ENCODE measurements around the gene NAGLU. TPM values are rescaled to one million over a fixed set of nuclear protein-coding genes. Genes with fewer than 3 reads are reported as not detected.

The NAGLU gene
- total RNA-seq, 1 donor from 2014 or later, result 14.1 TPM

DNA sequence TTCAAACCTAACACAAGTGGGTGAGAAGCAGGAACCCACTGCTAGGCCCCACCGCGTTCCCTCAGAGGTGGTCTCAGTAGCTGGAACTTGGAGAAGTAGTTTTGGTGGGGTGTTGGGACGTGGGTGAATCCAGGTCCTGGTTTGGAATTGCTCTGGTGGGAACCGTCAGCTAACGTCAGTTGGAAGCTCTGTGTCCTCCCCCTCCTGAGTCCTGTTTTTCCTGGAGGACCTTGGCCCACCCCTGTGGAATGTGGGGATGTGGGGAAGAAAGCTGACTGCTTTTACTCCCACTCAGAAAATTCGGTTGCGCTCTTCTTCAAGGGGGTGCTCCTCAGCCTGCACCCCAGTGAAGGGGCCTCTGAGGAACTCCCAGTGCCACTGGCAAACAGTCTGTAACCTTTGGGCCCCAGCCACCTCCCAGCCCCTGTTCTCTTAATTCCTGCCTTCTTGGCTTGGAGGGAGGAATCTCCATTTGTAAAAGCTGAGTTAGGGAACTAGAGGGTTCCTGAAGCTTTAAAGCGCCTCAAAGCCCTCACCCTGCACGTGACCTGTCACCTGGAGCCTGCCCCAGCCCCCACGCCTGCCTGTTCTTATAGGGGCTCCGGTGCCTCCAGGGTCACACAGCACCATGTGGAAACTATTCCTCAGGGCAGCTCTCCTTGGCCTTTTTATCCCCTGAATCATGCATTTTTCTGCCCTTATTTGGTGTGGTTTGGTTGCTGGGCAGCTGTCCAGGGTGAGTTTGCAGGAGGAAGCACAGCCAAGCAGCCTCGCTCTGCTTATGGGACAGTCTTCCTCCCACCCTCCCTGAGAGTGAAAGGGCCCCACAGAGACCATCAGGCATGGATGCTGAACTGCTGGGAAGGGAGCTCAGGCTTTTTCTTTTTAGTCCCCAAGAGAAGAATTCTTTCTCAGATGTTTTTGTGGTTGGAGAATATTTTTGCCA is 16.2 kb upstream of the NAGLU start:
- peaks cover 64 to 80% (median 72%) of the 10 kb centered on the region in 3 donors for H3K4me1 ChIP-seq (ENCODE audit: control insufficient read depth in 3 of 3, insufficient read depth in 3 of 3, low read length in 3 of 3)
- peaks cover 21 to 49% (median 28%) of the 10 kb centered on the region in 3 donors for H3K36me3 ChIP-seq (ENCODE audit: control insufficient read depth in 3 of 3, insufficient read depth in 3 of 3, low read length in 3 of 3)
- peak overlapping the region; percentile 40 to 73 (median 44) for H3K9ac ChIP-seq (ENCODE audit: low read depth in 1 of 3, low read length in 3 of 3)
- H3K9me3 ChIP-seq (ENCODE audit: control insufficient read depth in 3 of 3, low read length in 3 of 3), result no peaks in the 10 kb centered on the region
- no peaks in the 10 kb centered on the region for H3K27me3 ChIP-seq (ENCODE audit: control insufficient read depth in 3 of 3, insufficient read depth in 3 of 3, low read length in 3 of 3)
- H3K27ac ChIP-seq (ENCODE audit: low read depth, low read length), result peak overlapping the region; percentile 92
- peak overlapping the region in 1 of 3 donors; percentile 52 for H3K4me3 ChIP-seq (ENCODE audit: low read length in 3 of 3)

- H3K4me3 ChIP-seq (ENCODE audit: low read length in 3 of 3), result no peak overlapping the region
- H3K36me3 ChIP-seq (ENCODE audit: control insufficient read depth in 3 of 3, insufficient read depth in 3 of 3, low read length in 3 of 3), result peaks cover 19 to 48% (median 27%) of the 10 kb centered on the region in 3 donors
These were observed 15.5 kb upstream of the NAGLU start for GRCh38 chr17:42520540-42520951.

GRCh38 chr17:42521036-42521435 is 15.0 kb upstream of the NAGLU start:
- Histone ChIP-seq H3K27me3 (ENCODE audit: control insufficient read depth in 3 of 3, insufficient read depth in 3 of 3, low read length in 3 of 3) (no peaks in the 10 kb centered on the region), H3K27ac (ENCODE audit: low read depth, low read length) (peak overlapping the region; percentile 92), H3K36me3 (ENCODE audit: control insufficient read depth in 3 of 3, insufficient read depth in 3 of 3, low read length in 3 of 3) (peaks cover 19 to 45% (median 27%) of the 10 kb centered on the region in 3 donors), H3K4me1 (ENCODE audit: control insufficient read depth in 3 of 3, insufficient read depth in 3 of 3, low read length in 3 of 3) (peaks cover 71 to 81% (median 73%) of the 10 kb centered on the region in 3 donors), H3K4me3 (ENCODE audit: low read length in 3 of 3) (peak overlapping the region; percentile 3 to 32 (median 22)), H3K9ac (ENCODE audit: low read depth in 1 of 3, low read length in 3 of 3) (peak overlapping the region; percentile 1 to 73 (median 50)), H3K9me3 (ENCODE audit: control insufficient read depth in 3 of 3, low read length in 3 of 3) (no peaks in the 10 kb centered on the region)

More at GRCh38 chr17:42520540-42520951, 15.5 kb upstream of the NAGLU start:
- Histone ChIP-seq H3K9me3 (ENCODE audit: control insufficient read depth in 3 of 3, low read length in 3 of 3) (no peaks in the 10 kb centered on the region), H3K9ac (ENCODE audit: low read depth in 1 of 3, low read length in 3 of 3) (peak overlapping the region in 2 of 3 donors; percentile 50 to 73), H3K27ac (ENCODE audit: low read depth, low read length) (peak overlapping the region; percentile 92), H3K4me1 (ENCODE audit: control insufficient read depth in 3 of 3, insufficient read depth in 3 of 3, low read length in 3 of 3) (peaks cover 70 to 81% (median 72%) of the 10 kb centered on the region in 3 donors), H3K27me3 (ENCODE audit: control insufficient read depth in 3 of 3, insufficient read depth in 3 of 3, low read length in 3 of 3) (no peaks in the 10 kb centered on the region)

- H3K9ac ChIP-seq (ENCODE audit: low read depth in 1 of 3, low read length in 3 of 3), result peak overlapping the region; percentile 20 to 73 (median 32)
- peaks cover 63 to 76% (median 70%) of the 10 kb centered on the region in 3 donors for H3K4me1 ChIP-seq (ENCODE audit: control insufficient read depth in 3 of 3, insufficient read depth in 3 of 3, low read length in 3 of 3)
- peaks cover 12 to 38% (median 20%) of the 10 kb centered on the region in 3 donors for H3K36me3 ChIP-seq (ENCODE audit: control insufficient read depth in 3 of 3, insufficient read depth in 3 of 3, low read length in 3 of 3)
- H3K27ac ChIP-seq (ENCODE audit: low read depth, low read length), result peak overlapping the region; percentile 92
- peak overlapping the region in 1 of 3 donors; percentile 35 for H3K4me3 ChIP-seq (ENCODE audit: low read length in 3 of 3)
- H3K9me3 ChIP-seq (ENCODE audit: control insufficient read depth in 3 of 3, low read length in 3 of 3), result no peaks in the 10 kb centered on the region
- no peaks in the 10 kb centered on the region for H3K27me3 ChIP-seq (ENCODE audit: control insufficient read depth in 3 of 3, insufficient read depth in 3 of 3, low read length in 3 of 3)
These were observed 14.3 kb upstream of the NAGLU start for GRCh38 chr17:42521666-42522262.

- H3K4me1 ChIP-seq (ENCODE audit: control insufficient read depth in 3 of 3, insufficient read depth in 3 of 3, low read length in 3 of 3), result peaks cover 63 to 76% (median 74%) of the 10 kb centered on the region in 3 donors
- peak overlapping the region; percentile 92 for H3K27ac ChIP-seq (ENCODE audit: low read depth, low read length)
These were observed 13.7 kb upstream of the NAGLU start for GRCh38 chr17:42522263-42522790.

GRCh38 chr17:42522798-42523278 is 13.2 kb upstream of the NAGLU start:
- H3K9me3 ChIP-seq (ENCODE audit: control insufficient read depth in 3 of 3, low read length in 3 of 3), result no peaks in the 10 kb centered on the region
- H3K27me3 ChIP-seq (ENCODE audit: control insufficient read depth in 3 of 3, insufficient read depth in 3 of 3, low read length in 3 of 3), result no peaks in the 10 kb centered on the region
- peak overlapping the region in 1 of 3 donors; percentile 73 for H3K9ac ChIP-seq (ENCODE audit: low read depth in 1 of 3, low read length in 3 of 3)
- no peak overlapping the region for H3K4me3 ChIP-seq (ENCODE audit: low read length in 3 of 3)
- H3K36me3 ChIP-seq (ENCODE audit: control insufficient read depth in 3 of 3, insufficient read depth in 3 of 3, low read length in 3 of 3), result peaks cover 10 to 29% (median 19%) of the 10 kb centered on the region in 3 donors
- H3K27ac ChIP-seq (ENCODE audit: low read depth, low read length), result peak overlapping the region; percentile 92
- H3K4me1 ChIP-seq (ENCODE audit: control insufficient read depth in 3 of 3, insufficient read depth in 3 of 3, low read length in 3 of 3), result peaks cover 59 to 74% (median 72%) of the 10 kb centered on the region in 3 donors

More at GRCh38 chr17:42522263-42522790, 13.7 kb upstream of the NAGLU start:
- Histone ChIP-seq H3K4me3 (ENCODE audit: low read length in 3 of 3) (peak overlapping the region in 1 of 3 donors; percentile 13), H3K9me3 (ENCODE audit: control insufficient read depth in 3 of 3, low read length in 3 of 3) (no peaks in the 10 kb centered on the region), H3K36me3 (ENCODE audit: control insufficient read depth in 3 of 3, insufficient read depth in 3 of 3, low read length in 3 of 3) (peaks cover 10 to 34% (median 19%) of the 10 kb centered on the region in 3 donors), H3K27me3 (ENCODE audit: control insufficient read depth in 3 of 3, insufficient read depth in 3 of 3, low read length in 3 of 3) (no peaks in the 10 kb centered on the region), H3K9ac (ENCODE audit: low read depth in 1 of 3, low read length in 3 of 3) (peak overlapping the region; percentile 20 to 73 (median 32))

- peak overlapping the region; percentile 45 for H3K27ac ChIP-seq (ENCODE audit: low read depth, low read length)
- no peaks in the 10 kb centered on the region for H3K27me3 ChIP-seq (ENCODE audit: control insufficient read depth in 3 of 3, insufficient read depth in 3 of 3, low read length in 3 of 3)
- H3K9me3 ChIP-seq (ENCODE audit: control insufficient read depth in 3 of 3, low read length in 3 of 3), result no peaks in the 10 kb centered on the region
- no peak overlapping the region for H3K4me3 ChIP-seq (ENCODE audit: low read length in 3 of 3)
- no peak overlapping the region for H3K9ac ChIP-seq (ENCODE audit: low read depth in 1 of 3, low read length in 3 of 3)
- peaks cover 10 to 23% (median 19%) of the 10 kb centered on the region in 3 donors for H3K36me3 ChIP-seq (ENCODE audit: control insufficient read depth in 3 of 3, insufficient read depth in 3 of 3, low read length in 3 of 3)
- H3K4me1 ChIP-seq (ENCODE audit: control insufficient read depth in 3 of 3, insufficient read depth in 3 of 3, low read length in 3 of 3), result peaks cover 38 to 53% (median 49%) of the 10 kb centered on the region in 3 donors
These were observed 10.8 kb upstream of the NAGLU start for GRCh38 chr17:42525221-42525620.

DNA sequence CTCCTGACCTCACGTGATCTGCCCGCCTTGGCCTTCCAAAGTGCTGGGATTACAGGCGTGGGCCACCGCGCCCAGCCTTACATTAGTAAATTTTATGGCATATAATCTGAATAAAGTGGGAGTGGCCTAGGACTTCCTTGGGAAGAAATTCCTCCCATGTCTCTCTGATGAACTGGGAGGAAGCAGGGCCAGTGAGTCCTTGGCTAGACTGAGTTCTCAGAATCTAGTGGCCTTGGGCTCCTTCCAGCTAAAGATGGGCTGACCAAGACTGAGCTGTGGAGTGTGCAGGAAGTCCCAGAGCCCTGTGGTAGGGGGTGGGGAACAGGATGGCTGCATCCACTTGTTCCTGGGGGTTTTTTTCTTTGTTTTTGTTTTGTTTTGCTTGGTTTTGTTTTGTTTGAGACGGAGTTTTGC is 10.0 kb upstream of the NAGLU start:
- H3K4me3 ChIP-seq (ENCODE audit: low read length in 3 of 3), result no peak overlapping the region
- H3K27me3 ChIP-seq (ENCODE audit: control insufficient read depth in 3 of 3, insufficient read depth in 3 of 3, low read length in 3 of 3), result no peaks in the 10 kb centered on the region
- peaks cover 10 to 21% (median 18%) of the 10 kb centered on the region in 3 donors for H3K36me3 ChIP-seq (ENCODE audit: control insufficient read depth in 3 of 3, insufficient read depth in 3 of 3, low read length in 3 of 3)
- peaks cover 34 to 45% (median 44%) of the 10 kb centered on the region in 3 donors for H3K4me1 ChIP-seq (ENCODE audit: control insufficient read depth in 3 of 3, insufficient read depth in 3 of 3, low read length in 3 of 3)
- no peaks in the 10 kb centered on the region for H3K9me3 ChIP-seq (ENCODE audit: control insufficient read depth in 3 of 3, low read length in 3 of 3)
- no peak overlapping the region for H3K9ac ChIP-seq (ENCODE audit: low read depth in 1 of 3, low read length in 3 of 3)
- H3K27ac ChIP-seq (ENCODE audit: low read depth, low read length), result peak overlapping the region; percentile 45

DNA sequence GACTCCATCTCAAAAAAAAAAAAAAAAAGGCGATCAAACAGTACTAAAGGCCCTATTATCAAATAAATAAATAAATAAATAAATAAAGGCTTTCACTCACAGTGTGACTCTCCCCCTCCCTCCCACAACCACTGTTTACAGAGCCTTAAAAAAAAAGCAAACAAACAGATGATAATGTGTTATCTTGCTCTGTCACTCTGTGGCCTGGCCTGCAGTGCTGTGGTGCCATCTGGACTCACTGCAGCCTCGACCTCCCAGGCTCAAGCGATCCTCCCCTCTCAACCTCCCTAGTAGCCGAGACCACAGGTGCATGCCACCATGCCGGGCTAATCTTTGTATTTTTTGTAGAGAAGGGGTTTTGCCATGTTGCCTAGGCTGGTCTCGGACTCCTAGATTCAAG is 8.1 kb upstream of the NAGLU start:
- Histone ChIP-seq H3K27ac (ENCODE audit: low read depth, low read length) (no peak overlapping the region), H3K9ac (ENCODE audit: low read depth in 1 of 3, low read length in 3 of 3) (no peak overlapping the region), H3K27me3 (ENCODE audit: control insufficient read depth in 3 of 3, insufficient read depth in 3 of 3, low read length in 3 of 3) (no peaks in the 10 kb centered on the region), H3K4me1 (ENCODE audit: control insufficient read depth in 3 of 3, insufficient read depth in 3 of 3, low read length in 3 of 3) (peaks cover 22 to 33% (median 29%) of the 10 kb centered on the region in 3 donors), H3K4me3 (ENCODE audit: low read length in 3 of 3) (no peak overlapping the region), H3K36me3 (ENCODE audit: control insufficient read depth in 3 of 3, insufficient read depth in 3 of 3, low read length in 3 of 3) (peaks cover 0 to 2% (median 2%) of the 10 kb centered on the region in 3 donors), H3K9me3 (ENCODE audit: control insufficient read depth in 3 of 3, low read length in 3 of 3) (no peaks in the 10 kb centered on the region)
